ENCODE measurements around the gene PSMD12.

GRCh38 chr17:67358612-67359011, 7.8 kb downstream of the PSMD12 start:
- TF ChIP-seq CTCF (IDR thresholded peaks at IDR 0.05), result no peak
- TF ChIP-seq POLR2A (IDR thresholded peaks at IDR 0.05), result no peak

Data from prostate gland (tissue), 2 donors.